Fibroblast of peridontal ligament (primary cell): Measurements from ENCODE around the gene PCP4.

ENCODE experiments used
- DNase-seq: peaks from one replicate; pipeline ENCODE4 v3.0.0-alpha.2; 2010; ENCODE audit errors: extremely low read depth

Gene PCP4

DNA sequence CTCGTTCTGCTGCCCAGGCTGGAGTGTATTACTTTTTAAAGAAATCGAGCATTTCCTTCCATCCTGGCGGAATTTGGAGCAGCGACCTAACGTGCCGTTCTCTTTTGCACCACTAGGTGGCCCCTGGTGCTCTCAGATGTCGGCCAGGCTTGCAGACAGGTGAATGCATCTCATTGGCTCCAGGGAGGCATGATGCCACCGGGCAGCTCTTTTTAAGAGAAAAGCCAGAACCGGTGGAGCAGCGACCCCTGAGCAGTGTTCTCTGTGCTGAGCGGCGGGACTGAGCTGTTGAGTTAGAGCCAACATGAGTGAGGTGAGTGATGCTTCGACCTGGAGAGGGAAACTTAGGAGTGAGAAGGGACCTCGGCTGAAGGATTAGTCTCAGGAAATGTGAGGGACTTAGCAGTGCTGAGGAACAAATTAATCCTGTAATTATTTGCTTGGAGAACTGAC is at the start of gene PCP4:
Gene PCP4 (plus strand): TSS at position 241 of the 453 bp plus-strand sequence. CDS start 64 bp downstream, at position 305.
- DNase-seq: peak; percentile 1

GRCh38 chr21:39818557-39818956 is 48.7 kb upstream of the PCP4 start:
- no peak for DNase-seq

GRCh38 chr21:39822042-39822441 is 45.2 kb upstream of the PCP4 start:
- DNase-seq: no peak

DNA sequence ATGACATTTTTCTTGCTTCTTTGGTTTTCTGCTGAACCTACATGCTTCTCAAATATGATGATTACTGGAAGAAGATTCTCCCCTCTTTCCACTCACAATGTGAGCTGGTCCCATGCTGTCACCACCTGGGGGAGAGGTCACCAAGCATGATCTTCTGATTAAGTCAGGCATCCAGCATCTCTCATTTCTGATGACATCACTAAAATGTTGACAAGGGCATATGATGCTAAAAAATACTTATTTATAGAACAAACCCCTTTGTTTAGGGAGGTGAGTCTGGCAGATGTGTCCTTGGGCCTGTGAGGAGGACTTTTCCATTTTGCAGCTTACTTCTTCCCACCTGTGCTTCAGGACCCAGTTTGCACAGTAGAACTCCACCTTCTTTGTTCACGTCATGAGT is 42.0 kb upstream of the PCP4 start:
- no peak for DNase-seq

- no peak for DNase-seq
Measured at GRCh38 chr21:39834543-39834942, 32.7 kb upstream of the PCP4 start.

- no peak for DNase-seq
Measured at GRCh38 chr21:39837861-39838359, 29.3 kb upstream of the PCP4 start.

DNA sequence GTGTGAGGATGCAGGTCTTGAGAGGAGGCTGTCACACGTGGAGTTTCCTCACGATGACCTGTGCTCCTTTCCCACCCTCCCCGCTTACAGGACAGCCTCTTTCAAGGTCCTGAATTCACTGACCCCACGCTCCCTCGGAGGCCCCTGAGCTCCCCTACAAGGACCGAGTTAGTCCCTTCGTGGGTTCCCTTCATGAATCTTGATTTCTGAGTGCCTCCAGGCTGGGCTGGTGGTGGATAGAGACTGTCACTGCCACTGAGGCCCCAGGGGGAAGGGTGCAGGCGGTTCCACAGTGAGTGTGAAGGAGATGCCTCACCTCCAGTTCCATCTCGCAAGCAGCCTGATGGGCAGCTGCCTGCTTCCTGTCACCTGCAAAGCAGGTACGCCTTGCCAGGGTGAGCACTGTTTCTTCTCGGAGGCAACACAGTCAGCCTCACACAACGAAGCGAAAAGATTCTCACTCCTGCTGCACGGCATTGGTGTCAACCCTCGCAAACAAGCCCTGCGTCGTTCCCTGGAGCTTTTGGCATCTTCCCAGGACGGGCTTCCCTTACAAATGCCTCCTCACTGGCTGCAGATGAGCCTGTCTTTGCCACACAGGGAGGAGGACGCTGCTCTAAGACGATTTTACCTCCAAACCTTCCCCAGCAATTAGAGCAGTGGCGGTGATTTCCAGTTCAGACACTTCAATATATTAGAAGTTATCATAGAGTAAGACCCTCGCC is 26.7 kb upstream of the PCP4 start:
- no peak for DNase-seq

DNA sequence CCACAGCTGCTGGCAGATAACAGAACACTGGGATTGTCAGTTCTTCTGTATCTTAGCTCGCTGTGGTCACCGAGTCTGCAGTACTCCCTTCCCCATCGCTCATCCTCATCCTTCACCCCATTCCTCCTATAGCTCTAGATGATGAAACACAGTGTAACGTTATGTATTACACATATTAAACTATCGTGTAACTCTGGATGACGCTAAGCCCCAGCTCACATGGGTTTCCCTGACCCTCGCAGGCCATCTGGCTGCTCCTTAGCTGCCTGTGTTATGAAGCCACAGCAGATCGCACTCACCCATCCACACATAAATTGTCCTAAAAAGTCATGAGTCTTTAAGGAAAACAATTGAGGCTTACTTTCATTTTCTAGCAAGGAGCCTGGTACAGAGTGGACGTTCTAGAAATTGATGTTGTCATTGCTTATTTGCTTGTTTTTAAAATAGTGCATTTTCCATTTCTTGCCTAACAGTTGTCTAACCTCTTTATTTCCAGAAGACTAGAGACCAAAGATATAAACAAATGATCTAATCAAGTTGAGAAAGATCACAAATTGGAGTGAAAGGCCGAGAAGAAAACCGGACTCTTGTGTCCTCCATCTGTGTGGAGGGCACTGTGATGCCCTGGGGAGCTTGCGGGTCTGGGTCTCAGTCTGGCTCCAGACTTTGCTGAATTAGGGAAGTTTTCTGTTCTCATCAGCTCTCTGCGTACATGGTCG is 24.3 kb upstream of the PCP4 start:
- no peak for DNase-seq

GRCh38 chr21:39843483-39843882 is 23.8 kb upstream of the PCP4 start:
- DNase-seq: no peak

GRCh38 chr21:39843916-39844315 is 23.3 kb upstream of the PCP4 start:
- DNase-seq: no peak

- DNase-seq: no peak
Measured at GRCh38 chr21:39845571-39846130, 21.6 kb upstream of the PCP4 start.

- DNase-seq: no peak
Measured at GRCh38 chr21:39847877-39848276, 19.4 kb upstream of the PCP4 start.

- DNase-seq: no peak
Measured at GRCh38 chr21:39849014-39849655, 18.1 kb upstream of the PCP4 start.

DNA sequence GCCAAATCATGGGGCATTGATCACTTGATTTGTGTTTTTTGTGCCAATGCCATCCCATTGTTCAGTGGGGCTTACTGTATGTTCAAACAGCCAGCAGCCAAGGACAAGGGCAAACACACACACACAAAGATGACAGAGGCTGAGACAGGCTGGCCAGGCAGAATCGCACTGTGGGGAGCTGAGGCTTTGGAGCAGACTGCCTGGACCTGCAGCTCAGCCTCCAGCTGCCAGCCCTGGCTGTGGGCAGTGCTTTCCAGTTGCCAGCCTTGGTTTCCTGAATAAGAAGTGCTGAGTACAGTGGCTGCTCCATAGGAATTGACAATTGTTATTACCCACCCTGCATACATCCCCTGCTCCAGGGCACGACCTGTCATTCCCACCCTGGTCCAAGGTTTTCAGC is 16.9 kb upstream of the PCP4 start:
- no peak for DNase-seq

GRCh38 chr21:39851002-39851618 is 16.1 kb upstream of the PCP4 start:
- DNase-seq: no peak

DNA sequence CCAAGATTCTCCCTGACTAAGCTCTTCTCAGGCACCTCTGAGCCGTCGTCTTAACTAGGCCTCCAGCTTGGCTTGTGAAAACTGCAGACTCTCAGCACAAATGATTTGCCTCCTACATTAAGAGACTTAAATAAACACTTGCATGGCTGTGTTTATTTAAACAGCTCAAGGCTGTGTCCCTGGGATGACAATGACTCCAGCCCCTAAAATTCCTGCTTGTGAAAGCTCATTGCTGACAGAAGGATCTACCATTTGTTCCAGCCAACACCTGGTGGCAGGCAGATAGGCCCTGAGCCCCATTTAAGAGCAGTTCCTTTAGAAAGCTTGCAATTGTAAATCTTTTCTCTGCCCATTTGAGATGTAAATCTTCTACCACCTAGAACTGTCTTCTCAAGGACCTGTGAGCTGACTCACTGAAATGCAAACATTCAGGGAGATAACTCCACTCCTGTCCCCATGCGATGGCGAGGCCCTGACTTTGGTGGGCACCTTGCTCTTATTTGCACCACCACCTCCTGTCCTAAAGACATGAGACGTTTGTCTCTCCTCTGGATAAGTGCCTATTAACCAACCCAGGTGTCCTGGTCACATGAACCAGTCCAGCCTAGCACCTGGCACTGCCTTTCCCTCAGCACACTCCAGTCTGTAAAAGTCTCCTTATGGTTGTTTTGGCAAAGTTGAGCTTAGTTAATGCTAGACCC is 15.1 kb upstream of the PCP4 start:
- no peak for DNase-seq

GRCh38 chr21:39852726-39853500 is 14.3 kb upstream of the PCP4 start:
- no peak for DNase-seq

GRCh38 chr21:39854572-39854971 is 12.7 kb upstream of the PCP4 start:
- no peak for DNase-seq

DNA sequence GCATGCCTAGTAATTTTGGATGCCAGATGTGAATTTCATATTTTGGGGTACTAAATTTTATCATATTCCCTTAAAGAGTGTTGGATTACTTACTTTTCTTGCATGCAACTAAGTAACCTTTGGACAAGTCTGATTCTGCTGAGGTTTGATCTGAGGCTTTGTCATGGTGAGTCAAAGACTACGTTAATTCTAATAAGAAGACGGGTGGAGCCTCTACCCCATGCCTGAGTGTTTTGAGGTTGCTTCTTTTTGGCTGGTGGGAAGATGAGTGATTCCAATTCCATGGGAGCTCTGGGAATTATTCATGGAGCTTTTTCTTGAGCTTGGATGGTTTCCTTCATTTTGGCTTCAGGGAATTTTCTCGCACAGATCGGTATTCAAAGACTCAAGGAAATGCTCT is 11.6 kb upstream of the PCP4 start:
- no peak for DNase-seq

GRCh38 chr21:39860600-39860999 is 6.6 kb upstream of the PCP4 start:
- no peak for DNase-seq
